Measurements from ENCODE around the gene ARHGAP42. TPM values are rescaled to one million over a fixed set of nuclear protein-coding genes. Genes with fewer than 3 reads are reported as not detected.

Gene ARHGAP42
- total RNA-seq: 17.3 and 19.9 TPM in 2 replicates

DNA sequence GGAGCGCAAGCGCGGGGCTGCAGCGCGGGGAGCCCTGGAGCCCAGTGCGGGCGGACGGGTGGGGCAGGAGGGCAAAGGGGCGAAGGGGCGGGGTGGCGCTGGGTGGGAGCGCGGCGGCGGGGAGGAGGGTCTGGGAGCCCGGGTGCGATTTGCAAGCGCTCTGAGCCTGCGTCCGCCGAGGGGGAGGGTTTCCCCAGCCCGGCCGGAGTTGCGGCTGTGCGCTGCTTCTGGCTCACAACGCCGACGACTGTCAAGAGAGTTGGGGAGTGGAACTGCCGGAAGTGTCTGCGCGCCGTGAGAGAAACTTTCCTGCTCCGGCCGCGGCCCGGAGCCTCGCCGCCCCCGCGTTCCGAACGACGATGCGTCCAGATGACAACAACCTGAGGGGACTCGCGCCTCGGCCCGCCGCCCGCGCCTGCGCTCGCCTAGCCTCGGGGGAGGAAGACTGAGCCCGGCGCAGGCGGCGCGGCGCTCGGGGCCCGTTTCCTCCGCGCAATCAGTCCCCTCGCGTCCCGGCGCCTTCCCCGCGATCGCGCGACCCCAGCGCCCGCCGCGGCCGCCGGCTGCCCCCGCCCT lies at the start of gene ARHGAP42:
TSS of gene ARHGAP42 (plus strand) at position 235 of the 576 bp plus-strand sequence. CDS start 391 bp downstream, outside the sequence.

Small RNA genes lying within 50 kb of the gene (small RNA-seq; reads per million reads assigned to genes)
- gene RN7SL222P (ENCODE audit: low replicate concordance): not detected

Data from placental pericyte (primary cell).